ENCODE measurements around the gene TMEM273. TPM values are rescaled to one million over a fixed set of nuclear protein-coding genes. Genes with fewer than 3 reads are reported as not detected.

TMEM273 gene
- total RNA-seq, 1 donor from 2014 or later: not detected

- H3K9me3 Mint-ChIP-seq: no peaks in the 10 kb centered on the region
- no peak for TF ChIP-seq CTCF (IDR thresholded peaks at IDR 0.05; ENCODE audit: unreplicated experiment)
- H3K4me3 Mint-ChIP-seq: no peak overlapping the region
- H3K27me3 Mint-ChIP-seq (ENCODE audit: low read depth): peaks cover 76% of the 10 kb centered on the region
- DNase-seq (ENCODE audit: low spot score in 2 of 2, unreplicated experiment in 2 of 2): no peak
- H3K4me1 Mint-ChIP-seq: no peaks in the 10 kb centered on the region
- H3K27ac Mint-ChIP-seq: no peak overlapping the region
- no peaks in the 10 kb centered on the region for H3K36me3 Mint-ChIP-seq
Observed at GRCh38 chr10:49154641-49155040, 33.5 kb downstream of the TMEM273 start.

- Mint-ChIP-seq H3K4me3 (no peak overlapping the region), H3K36me3 (no peaks in the 10 kb centered on the region), H3K4me1 (no peaks in the 10 kb centered on the region), H3K9me3 (no peaks in the 10 kb centered on the region), H3K27me3 (ENCODE audit: low read depth) (peaks cover 77% of the 10 kb centered on the region), H3K27ac (no peak overlapping the region)
- DNase-seq (ENCODE audit: low spot score in 2 of 2, unreplicated experiment in 2 of 2): no peak
- TF ChIP-seq CTCF (IDR thresholded peaks at IDR 0.05; ENCODE audit: unreplicated experiment): no peak
Observed at GRCh38 chr10:49153971-49154370, 34.2 kb downstream of the TMEM273 start.

- TF ChIP-seq CTCF (IDR thresholded peaks at IDR 0.05; ENCODE audit: unreplicated experiment): no peak
- Mint-ChIP-seq H3K9me3 (peaks cover 5% of the 10 kb centered on the region), H3K4me3 (no peak overlapping the region), H3K4me1 (no peaks in the 10 kb centered on the region), H3K36me3 (no peaks in the 10 kb centered on the region), H3K27me3 (ENCODE audit: low read depth) (peaks cover 74% of the 10 kb centered on the region), H3K27ac (no peak overlapping the region)
- DNase-seq (ENCODE audit: low spot score in 2 of 2, unreplicated experiment in 2 of 2): no peak
Observed at GRCh38 chr10:49153115-49153514, 35.1 kb downstream of the TMEM273 start.

- peaks cover 71% of the 10 kb centered on the region for H3K27me3 Mint-ChIP-seq (ENCODE audit: low read depth)
- H3K4me3 Mint-ChIP-seq: no peak overlapping the region
- no peaks in the 10 kb centered on the region for H3K4me1 Mint-ChIP-seq
- H3K36me3 Mint-ChIP-seq: no peaks in the 10 kb centered on the region
- no peak for TF ChIP-seq CTCF (IDR thresholded peaks at IDR 0.05; ENCODE audit: unreplicated experiment)
- no peak for DNase-seq (ENCODE audit: low spot score in 2 of 2, unreplicated experiment in 2 of 2)
- peaks cover 7% of the 10 kb centered on the region for H3K9me3 Mint-ChIP-seq
- no peak overlapping the region for H3K27ac Mint-ChIP-seq
Observed at GRCh38 chr10:49152663-49153062, 35.5 kb downstream of the TMEM273 start.

GRCh38 chr10:49152037-49152436 lies 36.2 kb downstream of the TMEM273 start:
- Mint-ChIP-seq H3K4me1 (no peaks in the 10 kb centered on the region), H3K27ac (no peak overlapping the region), H3K27me3 (ENCODE audit: low read depth) (peaks cover 67% of the 10 kb centered on the region), H3K4me3 (no peak overlapping the region), H3K36me3 (no peaks in the 10 kb centered on the region), H3K9me3 (peaks cover 12% of the 10 kb centered on the region)
- TF ChIP-seq CTCF (IDR thresholded peaks at IDR 0.05; ENCODE audit: unreplicated experiment): no peak
- DNase-seq (ENCODE audit: low spot score in 2 of 2, unreplicated experiment in 2 of 2): no peak

GRCh38 chr10:49151481-49151880 lies 36.7 kb downstream of the TMEM273 start:
- no peaks in the 10 kb centered on the region for H3K36me3 Mint-ChIP-seq
- peaks cover 61% of the 10 kb centered on the region for H3K27me3 Mint-ChIP-seq (ENCODE audit: low read depth)
- H3K27ac Mint-ChIP-seq: no peak overlapping the region
- H3K9me3 Mint-ChIP-seq: peaks cover 12% of the 10 kb centered on the region
- no peaks in the 10 kb centered on the region for H3K4me1 Mint-ChIP-seq
- no peak for DNase-seq (ENCODE audit: low spot score in 2 of 2, unreplicated experiment in 2 of 2)
- no peak overlapping the region for H3K4me3 Mint-ChIP-seq
- no peak for TF ChIP-seq CTCF (IDR thresholded peaks at IDR 0.05; ENCODE audit: unreplicated experiment)

Measured in mesothelial cell of epicardium (in vitro differentiated cells).